ENCODE measurements around the gene DERL2. TPM values are rescaled to one million over a fixed set of nuclear protein-coding genes. Genes with fewer than 3 reads are reported as not detected.
A peak's percentile ranks its signal among the peaks of the same experiment; 100 is the strongest.

The DERL2 gene
- total RNA-seq, 2 donors from 2014 or later = 10.9 to 20.8 TPM

- DNase-seq (ENCODE audit: low spot score) = peak; percentile 69
- Histone ChIP-seq H3K4me1 (peaks cover 0 to 18% of the 10 kb centered on the region in 2 donors), H3K27me3 (no peaks in the 10 kb centered on the region), H3K27ac (peak overlapping the region in 1 of 2 donors; percentile 39), H3K4me3 (peak overlapping the region; percentile 48 to 61), H3K36me3 (no peaks in the 10 kb centered on the region), H3K9me3 (no peaks in the 10 kb centered on the region)
- TF ChIP-seq CTCF (IDR thresholded peaks at IDR 0.05) = no peak
Observed at GRCh38 chr17:5500589-5501391, 14.8 kb upstream of the DERL2 start.

GRCh38 chr17:5500247-5500588 is 14.2 kb upstream of the DERL2 start:
- peak overlapping the region; percentile 48 to 61 for H3K4me3 ChIP-seq
- no peaks in the 10 kb centered on the region for H3K27me3 ChIP-seq
- H3K36me3 ChIP-seq = no peaks in the 10 kb centered on the region
- TF ChIP-seq CTCF (IDR thresholded peaks at IDR 0.05) = no peak
- no peak overlapping the region for H3K27ac ChIP-seq
- no peak for DNase-seq (ENCODE audit: low spot score)
- no peaks in the 10 kb centered on the region for H3K9me3 ChIP-seq
- peaks cover 0 to 18% of the 10 kb centered on the region in 2 donors for H3K4me1 ChIP-seq

GRCh38 chr17:5499476-5500231 is 13.7 kb upstream of the DERL2 start:
- H3K27ac ChIP-seq = no peak overlapping the region
- DNase-seq (ENCODE audit: low spot score) = no peak
- H3K27me3 ChIP-seq = no peaks in the 10 kb centered on the region
- TF ChIP-seq CTCF (IDR thresholded peaks at IDR 0.05) = no peak
- H3K4me3 ChIP-seq = peak overlapping the region; percentile 48 to 61
- H3K4me1 ChIP-seq = peaks cover 0 to 18% of the 10 kb centered on the region in 2 donors
- H3K36me3 ChIP-seq = no peaks in the 10 kb centered on the region
- H3K9me3 ChIP-seq = no peaks in the 10 kb centered on the region

GRCh38 chr17:5492970-5493369 is 7.0 kb upstream of the DERL2 start:
- H3K4me1 ChIP-seq = peaks cover 0 to 5% of the 10 kb centered on the region in 2 donors
- no peaks in the 10 kb centered on the region for H3K9me3 ChIP-seq
- no peak for DNase-seq (ENCODE audit: low spot score)
- no peaks in the 10 kb centered on the region for H3K27me3 ChIP-seq
- peaks cover 21% of the 10 kb centered on the region for H3K36me3 ChIP-seq
- no peak overlapping the region for H3K4me3 ChIP-seq
- TF ChIP-seq CTCF (IDR thresholded peaks at IDR 0.05) = no peak
- H3K27ac ChIP-seq = no peak overlapping the region

- H3K4me3 ChIP-seq = no peak overlapping the region
Observed at GRCh38 chr17:5488752-5489151, 2.8 kb upstream of the DERL2 start.

More at GRCh38 chr17:5488752-5489151, 2.8 kb upstream of the DERL2 start:
- Histone ChIP-seq H3K36me3 (peaks cover 27% of the 10 kb centered on the region), H3K4me1 (peaks cover 0 to 30% of the 10 kb centered on the region in 2 donors), H3K27ac (no peak overlapping the region), H3K27me3 (no peaks in the 10 kb centered on the region), H3K9me3 (no peaks in the 10 kb centered on the region)
- DNase-seq (ENCODE audit: low spot score) = no peak
- no peak for TF ChIP-seq CTCF (IDR thresholded peaks at IDR 0.05)
